Measurements from ENCODE around the gene NDUFS3.

Gene NDUFS3

DNA sequence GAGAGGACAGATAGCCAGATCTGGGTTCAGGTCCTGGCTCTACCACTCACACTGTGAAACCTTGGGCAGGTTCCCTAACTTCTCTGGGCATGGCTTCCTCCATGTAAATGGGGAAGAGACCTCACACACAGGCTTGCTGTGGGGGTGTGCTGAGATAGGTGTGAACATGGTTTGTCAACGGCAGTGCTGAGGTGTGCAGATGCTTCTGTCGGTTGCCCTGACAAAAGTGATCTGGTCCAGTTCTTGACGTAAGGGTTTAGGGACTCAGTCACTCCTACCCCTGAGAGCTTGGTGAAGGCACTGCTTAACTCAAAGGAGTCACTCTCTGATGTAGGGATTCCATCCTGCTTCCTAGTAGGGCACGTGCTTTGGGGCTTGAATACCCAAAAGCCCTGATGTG is 13.4 kb downstream of the NDUFS3 start:
- no peak for DNase-seq

DNA sequence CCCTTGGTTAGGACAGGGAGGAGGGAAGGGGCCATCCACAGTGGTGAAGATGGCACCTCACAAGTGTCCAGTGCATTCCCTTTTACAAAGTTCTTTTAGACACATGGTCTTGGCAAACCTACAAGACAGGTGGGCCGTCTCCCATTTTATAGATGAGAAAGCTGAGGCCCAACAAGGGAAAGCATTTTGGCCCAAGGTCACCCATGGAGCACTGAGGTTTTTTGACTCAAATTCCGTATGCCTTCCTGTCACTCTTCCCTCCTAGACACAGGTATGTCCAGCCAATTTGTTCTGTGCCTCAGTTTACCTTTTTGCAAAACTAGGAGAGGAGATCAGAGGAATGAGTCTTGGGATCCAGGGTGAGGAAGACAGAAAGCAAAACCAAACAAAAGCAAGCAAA is 14.1 kb downstream of the NDUFS3 start:
- DNase-seq: no peak

DNA sequence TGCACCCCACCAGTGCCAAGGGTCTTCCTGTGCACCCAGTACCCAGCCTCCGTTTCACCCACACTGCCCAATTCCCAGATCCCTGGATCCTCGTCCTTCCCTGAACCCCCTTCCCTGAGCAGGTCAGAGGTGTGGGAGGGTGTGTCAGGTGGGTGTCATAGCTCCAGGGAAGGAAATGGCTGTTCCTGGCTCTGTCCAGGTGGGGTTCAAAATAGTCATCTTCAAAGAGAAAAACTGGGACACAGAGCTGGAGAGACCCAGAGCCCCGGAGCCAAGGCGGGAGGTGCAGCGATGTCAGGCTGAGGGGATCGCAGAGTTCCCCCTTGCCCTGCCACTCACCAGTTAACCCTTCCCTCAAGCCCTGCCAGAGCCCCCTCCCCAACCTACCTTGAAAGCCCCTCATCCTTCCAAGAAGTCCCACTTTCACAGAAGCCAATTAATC is 14.6 kb downstream of the NDUFS3 start:
- no peak for DNase-seq

DNA sequence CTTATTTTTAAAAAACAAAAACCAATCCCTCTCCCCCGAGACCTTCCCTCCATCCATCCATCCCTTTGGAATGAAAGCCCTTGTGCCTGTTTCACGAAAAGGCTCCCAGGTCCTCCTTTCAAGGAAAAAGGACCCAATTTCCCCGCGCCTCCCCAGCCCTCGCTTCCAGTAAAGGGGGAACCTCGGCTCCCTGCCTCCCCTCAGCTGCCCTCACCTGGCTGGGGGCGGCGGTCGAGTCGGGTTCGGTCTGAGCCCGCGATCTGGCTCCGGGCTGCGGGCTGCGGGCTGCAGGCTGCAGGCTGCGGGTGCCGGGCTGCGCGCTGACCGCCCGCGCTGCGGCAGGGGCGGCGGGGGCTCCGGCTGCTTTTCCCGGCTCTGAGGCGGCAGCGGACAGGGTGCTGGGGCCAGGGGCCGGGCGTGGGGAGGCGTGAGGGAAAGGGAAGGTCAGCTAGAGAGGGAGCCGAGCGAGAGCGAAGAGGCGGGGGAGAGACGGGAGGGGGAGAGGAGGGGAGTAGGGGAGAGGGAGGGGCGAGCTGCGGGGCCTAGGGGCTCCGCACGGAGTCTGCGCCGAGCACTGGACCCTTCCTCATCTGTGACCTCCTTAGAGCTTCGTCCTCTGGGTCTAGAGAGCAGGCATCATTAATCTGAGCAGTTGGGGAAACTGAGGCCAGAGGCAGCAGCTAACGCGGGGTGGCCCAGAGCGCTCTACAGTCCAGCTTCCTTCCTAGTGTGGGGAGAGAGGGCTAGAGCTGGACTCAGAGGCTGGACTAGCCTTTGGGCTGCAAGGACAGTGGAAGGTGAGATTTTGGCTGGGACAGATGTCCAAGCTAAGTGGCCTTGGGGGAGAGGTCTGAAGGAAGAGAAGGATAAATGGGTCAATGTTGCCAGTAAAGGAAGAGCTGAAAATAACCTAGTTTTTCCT is 15.3 kb downstream of the NDUFS3 start, which contains the start of gene C1QTNF4:
C1QTNF4 (minus strand) TSS at position 478 of the 922 bp plus-strand sequence. CDS start 3,601 bp downstream, outside the sequence.
- DNase-seq: no peak

DNA sequence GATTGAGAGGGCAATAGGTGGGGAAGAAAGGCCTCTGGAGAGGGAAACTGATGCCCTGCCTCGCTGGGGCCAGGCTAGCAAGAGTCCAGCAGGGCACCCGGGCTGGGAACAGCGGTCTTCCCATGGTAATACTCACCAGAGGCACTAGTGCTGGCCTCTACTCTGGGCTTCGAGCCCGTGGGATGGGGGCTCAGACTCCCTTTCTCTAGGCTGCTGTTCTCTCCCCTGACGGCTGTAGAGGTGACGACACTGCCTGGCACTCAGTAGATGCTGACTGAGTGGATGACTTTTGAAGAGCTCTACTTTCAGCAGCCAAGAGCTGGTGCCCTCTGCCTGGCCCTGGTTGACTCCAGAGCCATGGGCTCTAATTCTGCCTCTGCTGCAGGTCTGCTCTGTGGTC is 16.2 kb downstream of the NDUFS3 start:
- DNase-seq: no peak

DNA sequence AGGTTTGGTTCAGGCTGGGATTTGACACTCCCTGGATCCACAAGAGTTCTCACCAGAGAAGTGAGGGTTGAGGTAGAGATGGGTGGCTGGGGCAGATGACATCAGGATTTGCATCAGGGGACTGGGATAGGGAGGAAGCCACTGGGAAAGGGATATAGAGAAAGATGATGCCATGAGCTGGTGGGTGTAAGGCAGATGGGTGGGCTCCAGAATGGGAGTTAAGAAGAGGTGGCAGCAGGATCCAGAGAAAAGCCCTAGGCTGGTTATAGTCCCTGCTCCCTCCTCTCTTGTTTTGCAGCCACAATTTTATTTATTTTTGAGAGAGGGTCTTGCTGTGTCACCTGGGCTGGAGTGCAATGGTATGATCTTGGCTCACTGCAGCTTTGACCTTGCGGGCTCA is 17.1 kb downstream of the NDUFS3 start:
- no peak for DNase-seq

DNA sequence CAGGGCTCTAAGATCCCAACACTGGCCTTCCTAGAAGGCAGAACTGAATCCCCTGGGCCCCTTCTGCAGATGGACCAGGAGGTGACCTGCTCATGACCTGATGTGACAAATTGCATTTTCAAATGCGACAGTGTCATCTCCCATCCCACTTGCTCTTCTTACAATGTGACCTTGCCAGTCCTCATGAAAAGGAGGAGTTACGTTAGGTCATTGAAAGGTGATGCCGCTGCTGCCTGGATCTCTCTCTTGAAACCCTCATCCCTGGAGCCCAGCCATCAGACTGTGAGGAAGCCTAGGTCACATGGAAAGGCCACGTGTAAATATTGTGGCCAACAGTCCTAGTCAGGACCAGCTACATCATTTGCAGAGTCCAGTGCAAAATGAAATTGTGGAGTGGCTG is 21.0 kb downstream of the NDUFS3 start:
- DNase-seq: no peak

DNA sequence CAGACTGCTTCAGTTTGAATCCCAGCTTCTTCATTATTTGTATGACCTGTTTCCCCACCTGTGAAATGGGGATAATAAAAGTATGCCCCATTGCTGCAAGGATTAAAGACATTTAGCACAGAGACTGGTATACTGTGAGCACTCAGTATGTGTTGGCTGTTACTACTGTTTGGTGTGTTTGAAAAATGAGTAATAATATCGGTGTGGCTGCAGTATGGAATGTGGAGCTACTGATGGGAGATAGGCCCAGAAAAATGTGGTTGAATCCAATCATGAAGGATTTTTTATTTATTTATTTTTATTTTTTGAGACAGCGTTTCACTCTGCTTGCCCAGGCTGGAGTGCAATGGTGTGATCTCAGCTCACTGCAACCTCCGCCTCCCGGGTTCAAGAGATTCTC is 24.4 kb downstream of the NDUFS3 start:
- DNase-seq: no peak

DNA sequence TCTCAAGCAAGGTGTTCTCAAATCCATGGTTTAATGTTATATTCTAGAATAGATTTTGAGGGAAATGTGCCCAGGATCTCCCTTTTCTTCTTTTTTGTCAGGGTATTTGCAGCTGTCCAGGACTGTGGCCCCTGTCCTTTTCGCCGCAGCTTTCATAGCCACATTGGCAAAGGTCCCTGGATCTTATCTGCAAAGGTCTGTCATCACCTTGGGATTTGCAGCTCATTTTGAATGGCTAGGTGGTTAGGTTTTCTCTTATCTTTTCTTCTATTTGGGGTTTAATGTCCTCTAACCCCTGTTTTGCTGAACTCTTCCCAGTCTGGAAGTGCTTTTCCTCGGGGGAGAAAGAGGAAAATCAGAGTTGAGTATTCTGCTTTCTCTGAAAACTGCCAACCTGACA is 27.0 kb downstream of the NDUFS3 start:
- DNase-seq: no peak

DNA sequence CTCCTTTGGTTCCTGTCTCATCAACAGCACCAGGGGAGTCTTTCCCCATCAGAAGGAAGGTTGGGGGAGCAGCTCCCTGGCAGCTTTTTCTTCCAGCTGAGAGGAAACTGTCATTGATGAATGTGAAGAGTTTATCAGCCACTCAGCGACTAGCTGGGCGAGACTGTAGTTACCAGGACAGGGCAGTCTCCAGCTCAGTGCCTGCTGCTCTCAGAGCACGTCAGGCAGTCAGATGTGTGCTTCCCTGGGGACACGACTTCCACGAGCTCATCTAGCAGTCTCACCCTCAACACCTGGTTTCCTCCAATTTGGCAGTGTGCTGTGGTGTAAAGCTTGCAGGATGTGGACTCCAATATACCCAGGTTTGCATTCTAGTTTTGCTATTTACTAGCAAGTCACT is 27.9 kb downstream of the NDUFS3 start:
- no peak for DNase-seq

DNA sequence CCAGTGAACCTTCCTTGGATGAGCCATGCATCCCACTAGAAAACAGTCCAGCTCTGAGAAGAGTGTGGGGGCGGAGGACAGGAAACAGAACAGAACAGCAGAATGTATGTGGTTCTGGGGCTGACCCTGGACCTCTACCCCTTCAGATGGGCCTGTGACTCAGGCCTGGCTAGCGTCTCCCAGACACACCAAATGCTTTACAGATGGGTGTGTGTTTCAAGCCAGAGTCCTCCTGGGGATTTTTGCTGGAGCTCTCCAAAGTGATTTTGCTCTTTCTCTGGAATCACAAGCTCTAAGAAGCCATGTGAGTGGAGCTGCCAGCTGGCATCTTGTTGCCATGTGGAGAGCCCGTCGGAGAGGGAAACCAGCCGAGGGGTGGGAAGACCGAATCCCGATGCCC is 28.5 kb downstream of the NDUFS3 start:
- DNase-seq: no peak

DNA sequence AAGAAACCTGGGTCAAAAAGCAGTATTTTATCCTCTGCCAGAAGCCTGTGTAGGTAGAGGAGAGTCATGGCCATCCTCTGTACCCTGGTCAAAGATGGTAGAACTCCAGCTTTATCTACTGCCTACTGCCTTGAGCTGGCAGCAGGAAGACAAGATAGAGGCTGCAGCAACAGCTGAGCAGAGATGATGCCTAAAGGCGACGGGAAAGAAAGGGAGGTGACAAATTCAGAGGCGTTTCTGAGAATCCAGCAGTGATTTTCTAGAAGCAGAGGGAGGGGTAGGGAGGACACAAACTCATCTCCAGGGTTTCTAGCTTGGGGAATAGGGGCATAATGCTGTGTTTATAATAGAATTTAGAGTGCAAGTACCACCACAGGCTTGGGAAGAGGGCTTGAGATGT is 30.8 kb downstream of the NDUFS3 start:
- no peak for DNase-seq

DNA sequence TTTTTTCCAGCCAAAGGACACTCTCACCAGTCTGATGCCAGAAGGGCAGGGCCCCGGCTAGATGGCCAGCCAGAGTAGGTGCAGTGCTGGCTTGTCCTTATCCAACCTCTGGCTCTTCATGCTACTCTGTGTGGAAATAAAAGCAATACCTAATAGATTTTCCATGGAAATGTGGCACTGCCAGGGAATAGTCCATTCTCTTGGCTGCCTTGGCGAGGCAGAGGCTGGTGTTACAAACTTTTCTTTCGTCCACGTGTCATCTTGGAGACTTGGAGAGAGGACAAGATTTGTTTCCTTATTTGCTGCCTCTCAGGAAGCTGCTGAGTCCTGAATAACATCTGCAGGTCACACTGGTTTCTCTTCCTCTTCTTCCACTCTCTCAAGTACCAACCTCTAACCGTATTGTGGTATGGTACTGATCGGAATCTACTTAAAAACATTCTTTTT is 32.5 kb downstream of the NDUFS3 start:
- DNase-seq: no peak

DNA sequence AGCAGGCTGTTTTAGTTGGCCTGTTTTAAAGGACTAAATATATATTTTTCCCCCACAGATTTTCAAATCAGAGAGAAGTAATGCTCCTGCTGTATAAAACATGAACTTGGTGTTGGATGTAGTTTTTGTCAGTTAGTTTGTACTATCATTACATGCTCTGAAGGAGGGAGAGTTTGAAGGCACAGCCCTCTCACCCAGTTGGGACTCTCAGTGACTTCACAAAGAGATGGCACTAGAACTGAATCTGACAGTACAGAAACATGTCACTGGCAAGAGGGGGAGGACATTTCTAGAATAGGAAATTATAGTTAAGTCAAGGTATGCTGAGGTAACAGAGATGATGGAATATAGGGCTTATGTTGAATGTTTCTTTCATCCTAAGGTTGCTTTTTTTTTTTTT is 36.4 kb downstream of the NDUFS3 start:
- DNase-seq: no peak

DNA sequence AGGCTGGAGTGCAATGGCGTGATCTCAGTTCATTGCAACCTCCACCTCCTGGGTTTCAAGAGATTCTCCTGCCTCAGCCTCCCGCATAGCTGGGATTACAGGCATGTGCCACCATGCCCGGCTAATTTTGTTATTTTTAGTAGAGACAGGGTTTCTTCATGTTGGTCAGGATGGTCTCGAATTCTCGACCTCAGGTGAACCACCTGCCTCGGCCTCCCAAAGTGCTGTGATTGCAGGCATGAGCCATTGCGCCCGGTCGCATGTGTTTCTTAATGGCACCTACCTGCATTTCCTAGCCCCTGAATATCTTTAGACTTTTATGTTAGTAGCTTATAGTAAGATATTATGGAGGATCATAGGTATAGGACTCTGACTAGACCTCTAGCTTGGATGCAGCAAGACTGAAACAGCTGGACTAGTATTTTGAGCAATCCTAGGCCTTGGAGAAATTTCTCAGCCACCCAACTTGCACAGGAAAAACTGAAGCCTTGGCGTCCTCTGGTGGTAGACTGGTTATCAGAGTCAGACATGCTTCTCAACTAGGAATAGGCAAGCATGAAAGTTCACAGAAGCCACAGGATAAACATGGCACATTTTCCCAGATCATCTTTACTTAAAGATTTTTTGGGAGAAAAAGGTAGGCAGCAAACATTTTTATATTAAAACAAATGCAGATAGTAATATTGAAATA is 38.0 kb downstream of the NDUFS3 start:
- DNase-seq: peak; percentile 28

DNA sequence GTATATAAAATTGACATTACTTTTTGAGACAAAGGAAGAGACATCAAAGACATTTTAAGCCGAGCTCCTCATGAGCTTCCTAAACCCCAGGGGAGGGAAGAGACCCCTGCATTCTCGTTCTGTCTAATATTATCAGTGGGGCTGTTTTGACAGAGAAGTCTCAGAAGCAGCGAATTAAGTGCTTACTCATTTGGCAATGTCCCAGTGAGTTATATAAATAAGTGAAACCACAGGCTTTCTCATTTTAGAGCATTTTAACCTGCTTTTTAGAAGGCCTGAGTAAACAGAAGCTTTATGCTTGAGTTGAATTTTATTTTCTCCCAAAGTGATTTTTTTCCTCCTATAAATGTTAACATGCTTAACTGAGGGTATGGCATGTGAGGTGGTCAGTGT is 38.5 kb downstream of the NDUFS3 start:
- DNase-seq: peak; percentile 9

DNA sequence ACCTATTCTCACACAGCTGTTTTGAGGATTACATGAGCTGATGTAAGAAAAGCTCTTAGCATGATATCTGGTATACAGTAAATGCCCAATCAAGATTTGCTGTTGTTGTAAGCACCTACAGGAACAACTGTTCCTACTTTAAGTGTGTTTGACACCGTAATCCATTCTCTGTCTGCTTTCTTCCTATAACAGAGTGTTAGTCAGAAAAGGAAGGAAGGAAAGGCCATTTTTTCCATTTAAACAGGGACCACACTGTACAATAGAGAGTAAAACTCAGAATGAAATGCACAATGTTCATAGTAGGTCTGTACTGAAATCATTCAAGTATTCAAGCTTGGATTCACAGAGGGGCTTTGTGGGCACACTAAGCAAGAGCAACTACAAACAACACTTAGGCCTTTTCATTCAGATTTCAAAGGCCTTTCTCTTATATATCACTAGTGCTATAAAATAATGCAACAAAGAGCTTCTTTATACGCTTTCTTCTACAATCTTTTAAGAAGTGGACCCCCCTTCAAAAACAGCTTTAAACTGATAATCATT is 42.0 kb downstream of the NDUFS3 start:
- DNase-seq: no peak

DNA sequence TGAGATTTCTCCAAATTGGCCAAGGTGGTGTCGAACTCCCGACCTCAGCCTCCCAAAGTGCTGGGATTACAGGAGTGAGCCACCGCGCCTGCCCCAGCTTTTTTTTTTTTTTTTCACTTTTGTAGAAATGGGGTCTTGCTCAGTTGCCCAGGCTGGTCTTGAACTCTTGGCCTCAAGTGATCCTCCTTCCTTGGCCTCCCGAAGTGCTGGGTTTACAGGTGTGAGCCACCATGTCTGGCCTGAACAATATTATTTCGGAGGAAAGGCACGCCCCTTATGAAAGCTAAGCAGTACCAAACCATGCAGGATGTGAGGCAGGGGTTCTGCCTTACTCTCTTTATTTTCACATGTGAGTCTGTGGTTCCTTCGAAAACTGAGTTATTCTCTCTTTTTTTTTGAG is 47.4 kb downstream of the NDUFS3 start:
- DNase-seq: no peak

DNA sequence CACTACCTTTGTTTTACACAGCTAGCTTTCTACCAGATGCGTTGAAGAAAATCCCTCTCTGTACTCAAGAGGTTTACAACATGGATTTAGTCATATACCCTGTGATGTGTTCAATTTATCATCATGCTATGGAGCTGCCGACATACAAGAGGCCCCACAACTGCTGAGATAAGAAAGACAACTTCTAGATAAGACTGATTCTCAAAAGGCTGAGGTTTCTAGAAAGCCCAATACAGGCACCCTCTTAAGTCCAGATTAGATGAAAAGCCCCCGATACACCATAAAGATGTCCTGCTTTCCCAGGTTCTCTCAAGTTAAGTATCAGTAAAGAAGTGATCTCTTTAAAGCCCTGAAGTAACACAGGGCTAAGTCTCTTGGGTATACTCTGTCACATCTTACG is 49.2 kb downstream of the NDUFS3 start:
- DNase-seq: no peak

DNA sequence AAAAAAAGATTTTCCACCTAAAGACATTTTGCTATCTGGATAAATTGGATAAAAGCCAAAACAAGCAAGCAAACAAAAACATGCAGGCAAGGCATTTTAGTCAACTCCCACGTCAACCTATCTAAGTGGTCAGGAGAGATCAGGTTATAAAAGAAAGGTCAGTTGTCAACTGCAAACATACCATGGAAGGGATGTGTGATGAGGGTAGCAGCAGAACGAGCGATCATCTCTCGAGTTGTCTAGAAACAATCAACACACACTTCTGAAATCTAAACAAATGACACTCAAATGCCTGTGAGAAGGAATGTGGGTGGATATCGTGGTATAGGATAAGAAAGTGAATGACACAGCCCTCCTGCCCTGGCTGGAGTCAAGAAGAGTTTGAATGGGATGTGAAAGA is 52.6 kb downstream of the NDUFS3 start:
- no peak for DNase-seq
